ENCODE measurements around the gene RBPJ.

Gene RBPJ

GRCh38 chr4:26320538-26321372 is at the start of gene RBPJ:
Gene RBPJ, plus strand, starts transcription at chr4:26321014. Its CDS starts 15 bp downstream, at chr4:26321029.
- peak; percentile 89 for DNase-seq

GRCh38 chr4:26271703-26272102 is 49.1 kb upstream of the RBPJ start:
- DNase-seq = no peak

- DNase-seq = no peak
Observed at GRCh38 chr4:26272654-26273615, 47.9 kb upstream of the RBPJ start.

- DNase-seq = no peak
Observed at GRCh38 chr4:26273616-26273980, 47.2 kb upstream of the RBPJ start.

- DNase-seq = no peak
Observed at GRCh38 chr4:26275281-26275680, 45.5 kb upstream of the RBPJ start.

- DNase-seq = no peak
Observed at GRCh38 chr4:26279446-26279845, 41.4 kb upstream of the RBPJ start.

- no peak for DNase-seq
Observed at GRCh38 chr4:26281881-26282280, 38.9 kb upstream of the RBPJ start.

- DNase-seq = no peak
Observed at GRCh38 chr4:26284536-26284935, 36.3 kb upstream of the RBPJ start.

GRCh38 chr4:26285272-26285671 is 35.5 kb upstream of the RBPJ start:
- no peak for DNase-seq

- no peak for DNase-seq
Observed at GRCh38 chr4:26287756-26288155, 33.1 kb upstream of the RBPJ start.

- no peak for DNase-seq
Observed at GRCh38 chr4:26288355-26288909, 32.4 kb upstream of the RBPJ start.

GRCh38 chr4:26289401-26289800 is 31.4 kb upstream of the RBPJ start:
- no peak for DNase-seq

GRCh38 chr4:26290321-26290720 is 30.5 kb upstream of the RBPJ start:
- DNase-seq = no peak

- no peak for DNase-seq
Observed at GRCh38 chr4:26294904-26295303, 25.9 kb upstream of the RBPJ start.

- no peak for DNase-seq
Observed at GRCh38 chr4:26296021-26296420, 24.8 kb upstream of the RBPJ start.

- DNase-seq = no peak
Observed at GRCh38 chr4:26296514-26296913, 24.3 kb upstream of the RBPJ start.

- DNase-seq = no peak
Observed at GRCh38 chr4:26297219-26297618, 23.6 kb upstream of the RBPJ start.

- DNase-seq = no peak
Observed at GRCh38 chr4:26298198-26298947, 22.4 kb upstream of the RBPJ start.

GRCh38 chr4:26299254-26299882 is 21.4 kb upstream of the RBPJ start:
- DNase-seq = no peak

GRCh38 chr4:26300314-26301307 is 20.2 kb upstream of the RBPJ start:
- DNase-seq = no peak
